Breast epithelium (tissue), 3 donors: Measurements from ENCODE around the gene FAM78A.

Experiments used
- CTCF ChIP-seq, 3 donors: fragments of 450-650 bp; IDR thresholded peaks; one replicate each; pipeline ENCODE4 v1.5.1; 2016 to 2017; ENCODE audit warnings: antibody characterized with exemption in 3 of 3, mild to moderate bottlenecking in 3 of 3, moderate library complexity in 3 of 3
- POLR2A ChIP-seq: fragments of 450-650 bp; IDR thresholded peaks from one replicate; pipeline ENCODE4 v1.6.1; 2016; ENCODE audit warnings: antibody characterized with exemption, mild to moderate bottlenecking, moderate library complexity

- TF ChIP-seq CTCF (IDR thresholded peaks at IDR 0.05) (no peak), POLR2A (no peak)
Measured at GRCh38 chr9:131222460-131222859, 53.9 kb downstream of the FAM78A start.
